IMR-90 (cell line): Measurements from ENCODE around the gene TMEM214. TPM values are rescaled to one million over a fixed set of nuclear protein-coding genes. Genes with fewer than 3 reads are reported as not detected.

ENCODE experiments used
- ATAC-seq: fragments of 200-7000 bp; cut with Tn5 transposase; 2 replicates; pipeline ENCODE4 v1.9.1; 2020; ENCODE audit warnings: low read depth, mild to moderate bottlenecking, moderate library complexity
- BruUV-seq: library from RNA; stranded (reverse); fragments of 400-500 nt; replicated peaks from 2 replicates; lab custom pipeline; 2021; lab: Mats Ljungman, UMichigan
- CTCF ChIA-PET: fragments of 300-600 bp; formaldehyde crosslinking; extraction: SDS; loops from one replicate; lab custom pipeline; 2021; ENCODE audit warnings: antibody characterized with exemption; lab: Yijun Ruan, JAX
- POLR2A ChIA-PET: fragments of 300-600 bp; sonication (Branson Sonifier 250); formaldehyde crosslinking; loops from one replicate; lab custom pipeline; 2022; ENCODE audit warnings: antibody characterized with exemption; ENCODE audit not compliant: unreplicated experiment; lab: Charles Lee
- DNase-seq: peaks from one replicate; pipeline ENCODE4 v3.0.0; 2013
- H2AFZ ChIP-seq: replicated peaks from 2 replicates; pipeline ENCODE3; 2013; ENCODE audit warnings: low read length, mild to moderate bottlenecking; ENCODE audit not compliant: poor library complexity
- H2AK5ac ChIP-seq: 2 replicates; pipeline ENCODE4 v1.6.1; 2013; ENCODE audit warnings: low read depth, low read length, inconsistent platforms
- H2AK9ac ChIP-seq: replicated peaks from 2 replicates; pipeline ENCODE3; 2013; ENCODE audit warnings: mild to moderate bottlenecking, low read depth, low read length, moderate library complexity; ENCODE audit not compliant: poor library complexity
- H2BK120ac ChIP-seq: 2 replicates; pipeline ENCODE4 v1.6.1; 2013; ENCODE audit warnings: low read depth, low read length, inconsistent platforms
- H2BK15ac ChIP-seq: 3 replicates; pipeline ENCODE4 v1.6.1; 2013; ENCODE audit warnings: low read depth, low read length, inconsistent platforms
- H2BK20ac ChIP-seq: 2 replicates; pipeline ENCODE4 v1.6.1; 2013; ENCODE audit warnings: low read depth, mild to moderate bottlenecking, inconsistent platforms, low read length, moderate library complexity
- H2BK5ac ChIP-seq: 2 replicates; pipeline ENCODE4 v1.6.1; 2013; ENCODE audit warnings: mild to moderate bottlenecking, low read depth, low read length, inconsistent platforms; ENCODE audit not compliant: poor library complexity, severe bottlenecking
- H3K14ac ChIP-seq: replicated peaks from 2 replicates; pipeline ENCODE4 v1.6.1; 2013; ENCODE audit warnings: low read depth, low read length, inconsistent platforms
- H3K18ac ChIP-seq: 2 replicates; pipeline ENCODE4 v1.6.1; 2013; ENCODE audit warnings: low read depth, low read length, control low read depth
- H3K23ac ChIP-seq: 2 replicates; pipeline ENCODE4 v1.6.1; 2013; ENCODE audit warnings: low read depth, low read length, inconsistent platforms
- H3K27ac ChIP-seq: 2 replicates; pipeline ENCODE4 v1.5.1; 2013; ENCODE audit warnings: mild to moderate bottlenecking, control low read depth, low read length; ENCODE audit not compliant: insufficient read depth
- H3K27me3 ChIP-seq: 2 replicates; pipeline ENCODE4 v1.6.1; 2013; ENCODE audit warnings: low read length; ENCODE audit not compliant: control insufficient read depth, insufficient read depth
- H3K36me3 ChIP-seq: 2 replicates; pipeline ENCODE4 v1.6.1; 2013; ENCODE audit warnings: low read length, mixed read lengths; ENCODE audit not compliant: control insufficient read depth, insufficient read depth
- H3K4ac ChIP-seq: 2 replicates; pipeline ENCODE4 v1.6.1; 2013; ENCODE audit warnings: low read depth, low read length, inconsistent platforms
- H3K4me1 ChIP-seq: 2 replicates; pipeline ENCODE4 v1.6.1; 2013; ENCODE audit warnings: low read length, mixed read lengths; ENCODE audit not compliant: control insufficient read depth, insufficient read depth
- H3K4me2 ChIP-seq: 2 replicates; pipeline ENCODE4 v1.6.1; 2013; ENCODE audit warnings: low read depth, mild to moderate bottlenecking, control low read depth, low read length, moderate library complexity
- H3K4me3 ChIP-seq: 2 replicates; pipeline ENCODE4 v1.5.1; 2013; ENCODE audit warnings: low read depth, mild to moderate bottlenecking, control low read depth, low read length, moderate library complexity; ENCODE audit not compliant: insufficient read depth
- H3K56ac ChIP-seq: 2 replicates; pipeline ENCODE4 v1.6.1; 2013; ENCODE audit warnings: low read length, inconsistent platforms; ENCODE audit not compliant: insufficient read depth; ENCODE audit errors: extremely low read depth
- H3K79me1 ChIP-seq, 2 experiments: 2 replicates each; pipeline ENCODE4 v1.6.1; 2013; ENCODE audit warnings: low read length in 2 of 2, inconsistent platforms in 1 of 2, low read depth in 1 of 2
- H3K9ac ChIP-seq: 2 replicates; pipeline ENCODE4 v1.6.1; 2013; ENCODE audit warnings: low read depth, low read length, control low read depth
- H3K9me1 ChIP-seq: 2 replicates; pipeline ENCODE4 v1.6.1; 2013; ENCODE audit warnings: low read length, inconsistent platforms; ENCODE audit not compliant: insufficient read depth
- H3K9me3 ChIP-seq: 2 replicates; pipeline ENCODE4 v1.6.1; 2013; ENCODE audit warnings: low read length; ENCODE audit not compliant: control insufficient read depth, insufficient read depth
- H4K20me1 ChIP-seq: 2 replicates; pipeline ENCODE4 v1.6.1; 2013; ENCODE audit warnings: low read length, inconsistent platforms; ENCODE audit not compliant: insufficient read depth
- H4K5ac ChIP-seq: 2 replicates; pipeline ENCODE4 v1.6.1; 2013; ENCODE audit warnings: mild to moderate bottlenecking, low read depth, low read length, control low read depth
- H4K8ac ChIP-seq, 2 experiments: 2 replicates each; pipeline ENCODE4 v1.6.1; 2013; ENCODE audit warnings: low read depth in 2 of 2, low read length in 2 of 2, control low read depth in 1 of 2, inconsistent platforms in 1 of 2
- H4K91ac ChIP-seq: 2 replicates; pipeline ENCODE4 v1.6.1; 2013; ENCODE audit warnings: low read depth, low read length, inconsistent platforms; ENCODE audit not compliant: insufficient read depth
- BHLHE40 ChIP-seq: fragments of 150-350 bp; IDR thresholded peaks from 2 replicates; pipeline ENCODE4 v1.6.1; 2016; ENCODE audit warnings: mild to moderate bottlenecking, low read depth, low read length
- CEBPB ChIP-seq: IDR thresholded peaks from 2 replicates; pipeline ENCODE4 v1.6.1; 2012; ENCODE audit warnings: low read depth, low read length, improper control_type of control experiment
- CHD1 ChIP-seq: IDR thresholded peaks from 2 replicates; pipeline ENCODE4 v1.6.1; 2012; ENCODE audit warnings: low read depth, low read length, improper control_type of control experiment
- FOS ChIP-seq: fragments of 150-350 bp; IDR thresholded peaks from 2 replicates; pipeline ENCODE4 v1.6.1; 2016; ENCODE audit warnings: low read depth, low read length
- MAFK ChIP-seq: IDR thresholded peaks from 2 replicates; pipeline ENCODE4 v1.6.1; 2012; ENCODE audit warnings: low read depth, low read length, improper control_type of control experiment
- MXI1 ChIP-seq: IDR thresholded peaks from 2 replicates; pipeline ENCODE4 v1.6.1; 2012; ENCODE audit warnings: low read depth, mild to moderate bottlenecking, low read length, moderate library complexity, borderline replicate concordance
- NFE2L2 ChIP-seq: fragments of 150-350 bp; IDR thresholded peaks from 2 replicates; pipeline ENCODE4 v1.6.1; 2016; ENCODE audit warnings: low read depth, mild to moderate bottlenecking, low read length
- POLR2A ChIP-seq: IDR thresholded peaks from 2 replicates; pipeline ENCODE4 v1.6.1; 2012; ENCODE audit warnings: mild to moderate bottlenecking, low read depth, low read length
- RAD21 ChIP-seq: IDR thresholded peaks from 2 replicates; pipeline ENCODE4 v1.6.1; 2012; ENCODE audit warnings: low read length, improper control_type of control experiment
- RFX5 ChIP-seq: IDR thresholded peaks from 2 replicates; pipeline ENCODE4 v1.8.0; 2012; ENCODE audit warnings: low read depth, mild to moderate bottlenecking, low read length, moderate library complexity
- SMC3 ChIP-seq: fragments of 150-350 bp; IDR thresholded peaks from 2 replicates; pipeline ENCODE4 v1.6.1; 2016; ENCODE audit warnings: low read depth, mild to moderate bottlenecking, antibody characterized with exemption, low read length, moderate library complexity
- USF2 ChIP-seq: fragments of 150-350 bp; IDR thresholded peaks from 2 replicates; pipeline ENCODE4 v1.6.1; 2017; ENCODE audit warnings: mild to moderate bottlenecking, antibody characterized with exemption, low read length, low read depth
- WGBS, 2 experiments: methylation state at CpG; one replicate each; pipeline versions ENCODE4 v1.1.5 to v1.1.7; 2013; ENCODE audit warnings: missing lambda C conversion rate in 2 of 2; ENCODE audit not compliant: insufficient read length in 1 of 2; ENCODE audit errors: extremely low coverage in 2 of 2; 5-methylcytosine and 5-hydroxymethylcytosine counted together
- dilution Hi-C: fragments of 300-500 bp; cut with HindIII; formaldehyde crosslinking; loops from one replicate; pipeline ENCODE4 v1.14.3; 2018; ENCODE audit warnings: low sequenced_read_pairs; ENCODE audit not compliant: unreplicated experiment
- in situ Hi-C: fragments of 300-500 bp; cut with MboI; formaldehyde crosslinking; loops from 3 replicates; pipeline ENCODE4 v1.14.3; 2019; ENCODE audit warnings: low sequenced_read_pairs, inconsistent platforms, mixed read lengths
- intact Hi-C: fragments of 100-400 bp; cut with micrococcal nuclease; formaldehyde crosslinking; loops from 2 replicates; pipeline ENCODE4 v1.10.0; 2022
- polyA plus RNA-seq, 3 experiments: library from polyadenylated mRNA; depleted of rRNA; stranded (reverse); fragments of >200 nt; gene quantifications; 2 replicates each; pipeline ENCODE4 v1.2.3, GENCODE V29; 2012; ENCODE audit warnings: low replicate concordance in 1 of 3
- total RNA-seq: library from RNA; depleted of rRNA; stranded (reverse); fragments of >200 nt; gene quantifications from 2 replicates; pipeline ENCODE4 v1.2.3, GENCODE V29; 2012
- TF ChIP-seq, protein P1 (sequence below): fragments of 150-350 bp; IDR thresholded peaks from 2 replicates; pipeline ENCODE4 v1.6.1; 2016; ENCODE audit warnings: low read depth, mild to moderate bottlenecking, low read length, moderate library complexity, borderline replicate concordance
- TF ChIP-seq, protein P2 (sequence below): conservative IDR thresholded peaks from 2 replicates; pipeline ENCODE4 v1.5.1; 2012; ENCODE audit warnings: mild to moderate bottlenecking, low read depth, low read length, improper control_type of control experiment

The TMEM214 gene
- total and polyA plus RNA-seq, 2 of the 4 experiments (the other 2 are of a cell fraction), result 32.1 to 121 TPM

DNA sequence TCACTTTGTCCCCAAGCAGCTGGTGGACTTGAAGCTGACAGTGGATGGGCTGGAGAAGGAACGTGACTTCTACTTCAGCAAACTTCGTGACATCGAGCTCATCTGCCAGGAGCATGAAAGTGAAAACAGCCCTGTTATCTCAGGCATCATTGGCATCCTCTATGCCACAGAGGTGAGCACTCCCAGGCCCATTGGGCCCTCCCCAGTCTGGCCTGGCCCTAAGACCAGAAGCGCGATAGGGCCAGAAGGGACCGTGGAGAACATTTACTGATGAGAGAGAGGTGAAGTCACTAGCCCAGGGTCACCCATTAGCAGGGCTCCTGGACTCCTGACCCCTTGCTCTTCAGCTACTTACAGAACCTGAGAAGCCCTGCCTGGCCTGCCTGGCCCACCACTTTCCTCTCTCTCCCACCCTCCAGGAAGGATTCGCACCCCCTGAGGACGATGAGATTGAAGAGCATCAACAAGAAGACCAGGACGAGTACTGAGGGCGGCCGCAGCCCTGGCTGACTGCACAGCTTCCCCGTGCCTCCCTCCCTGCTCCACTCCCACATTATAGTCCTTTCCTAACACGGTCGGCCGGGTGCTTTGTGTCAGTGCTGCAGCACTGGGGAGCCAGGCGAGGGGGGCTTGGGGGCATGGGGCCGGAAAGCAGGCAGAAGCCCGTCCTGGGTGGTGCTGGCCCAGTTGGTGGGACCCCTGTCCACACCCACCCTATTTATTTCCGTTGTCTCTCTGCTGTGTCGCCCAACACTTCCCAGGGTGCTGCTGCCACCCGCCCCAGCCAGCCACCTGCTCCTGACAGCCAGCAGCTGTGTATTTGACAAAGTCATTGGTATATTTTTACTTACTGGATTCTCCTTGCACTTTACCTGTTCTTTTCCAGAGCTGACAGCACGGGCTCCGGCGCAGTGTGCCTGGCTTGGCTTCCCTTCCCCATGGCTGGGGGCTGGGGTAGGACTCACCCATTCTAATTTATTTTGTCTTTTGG is 6.6 kb upstream of the TMEM214 start:
- no peak overlapping the region for H3K56ac ChIP-seq
- intact Hi-C loops, result no loop called here
- no peak overlapping the region for H3K14ac ChIP-seq
- peaks cover 6% of the 10 kb centered on the region; the same call in 1 of the 2 replicates for H3K4me1 ChIP-seq
- no peak overlapping the region for H3K4me3 ChIP-seq
- CTCF ChIA-PET, result no interaction called here
- no peak overlapping the region for H2BK20ac ChIP-seq
- H3K18ac ChIP-seq, result no peak overlapping the region
- H2AFZ ChIP-seq, result no peak overlapping the region
- no peak overlapping the region for H3K9ac ChIP-seq
- no peak overlapping the region for H2AK5ac ChIP-seq
- H3K27me3 ChIP-seq, result no peaks in the 10 kb centered on the region
- H2AK9ac ChIP-seq, result no peak overlapping the region
- WGBS, 2 experiments, result 92% methylated on average over 6 of the region's 24 CpGs; no CpG with 5 or more reads in 1 of the 2 experiments
- ATAC-seq (no peak), DNase-seq (no peak)
- POLR2A ChIA-PET, result no interaction called here
- H2BK15ac ChIP-seq, result no peak overlapping the region
- no peak for TF ChIP-seq FOS
- TF ChIP-seq CEBPB, result no peak
- TF ChIP-seq, protein P1, sequence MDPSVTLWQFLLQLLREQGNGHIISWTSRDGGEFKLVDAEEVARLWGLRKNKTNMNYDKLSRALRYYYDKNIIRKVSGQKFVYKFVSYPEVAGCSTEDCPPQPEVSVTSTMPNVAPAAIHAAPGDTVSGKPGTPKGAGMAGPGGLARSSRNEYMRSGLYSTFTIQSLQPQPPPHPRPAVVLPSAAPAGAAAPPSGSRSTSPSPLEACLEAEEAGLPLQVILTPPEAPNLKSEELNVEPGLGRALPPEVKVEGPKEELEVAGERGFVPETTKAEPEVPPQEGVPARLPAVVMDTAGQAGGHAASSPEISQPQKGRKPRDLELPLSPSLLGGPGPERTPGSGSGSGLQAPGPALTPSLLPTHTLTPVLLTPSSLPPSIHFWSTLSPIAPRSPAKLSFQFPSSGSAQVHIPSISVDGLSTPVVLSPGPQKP, result no peak
- no peak for TF ChIP-seq USF2
- TF ChIP-seq, protein P2, sequence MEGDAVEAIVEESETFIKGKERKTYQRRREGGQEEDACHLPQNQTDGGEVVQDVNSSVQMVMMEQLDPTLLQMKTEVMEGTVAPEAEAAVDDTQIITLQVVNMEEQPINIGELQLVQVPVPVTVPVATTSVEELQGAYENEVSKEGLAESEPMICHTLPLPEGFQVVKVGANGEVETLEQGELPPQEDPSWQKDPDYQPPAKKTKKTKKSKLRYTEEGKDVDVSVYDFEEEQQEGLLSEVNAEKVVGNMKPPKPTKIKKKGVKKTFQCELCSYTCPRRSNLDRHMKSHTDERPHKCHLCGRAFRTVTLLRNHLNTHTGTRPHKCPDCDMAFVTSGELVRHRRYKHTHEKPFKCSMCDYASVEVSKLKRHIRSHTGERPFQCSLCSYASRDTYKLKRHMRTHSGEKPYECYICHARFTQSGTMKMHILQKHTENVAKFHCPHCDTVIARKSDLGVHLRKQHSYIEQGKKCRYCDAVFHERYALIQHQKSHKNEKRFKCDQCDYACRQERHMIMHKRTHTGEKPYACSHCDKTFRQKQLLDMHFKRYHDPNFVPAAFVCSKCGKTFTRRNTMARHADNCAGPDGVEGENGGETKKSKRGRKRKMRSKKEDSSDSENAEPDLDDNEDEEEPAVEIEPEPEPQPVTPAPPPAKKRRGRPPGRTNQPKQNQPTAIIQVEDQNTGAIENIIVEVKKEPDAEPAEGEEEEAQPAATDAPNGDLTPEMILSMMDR, result no peak
- TF ChIP-seq POLR2A, result no peak
- no peak for TF ChIP-seq NFE2L2
- no peak for TF ChIP-seq CHD1
- TF ChIP-seq MXI1, result no peak
- TF ChIP-seq SMC3, result no peak
- TF ChIP-seq MAFK, result no peak
- no peak for TF ChIP-seq RFX5
- no peak for TF ChIP-seq BHLHE40
- no peak for TF ChIP-seq RAD21
- no peak overlapping the region for H3K27ac ChIP-seq
- no peaks in the 10 kb centered on the region for H3K9me3 ChIP-seq
- H3K4ac ChIP-seq, result no peak overlapping the region
- in situ Hi-C loops, result no loop called here
- no peak overlapping the region for H4K5ac ChIP-seq
- H3K4me2 ChIP-seq, result no peak overlapping the region
- no peak overlapping the region for H4K8ac ChIP-seq
- no peak overlapping the region for H2BK120ac ChIP-seq
- H2BK5ac ChIP-seq, result no peak overlapping the region
- peaks cover 25 to 54% of the 10 kb centered on the region in 2 experiments for H3K79me1 ChIP-seq
- peaks cover 16% of the 10 kb centered on the region; the same call in 1 of the 2 replicates for H4K20me1 ChIP-seq
- peaks cover 11% of the 10 kb centered on the region for H3K9me1 ChIP-seq
- H3K23ac ChIP-seq, result no peak overlapping the region
- dilution Hi-C loops, result no loop called here
- BruUV-seq, result no TSS peak
- no peak overlapping the region for H4K91ac ChIP-seq
- H3K36me3 ChIP-seq, result peaks cover 44% of the 10 kb centered on the region
